ENCODE results near the gene WDR93. TPM values are rescaled to one million over a fixed set of nuclear protein-coding genes. Genes with fewer than 3 reads are reported as not detected.
"Not testable (repeated sequence)": the region's sequence is repeated elsewhere in the genome, so short reads cannot be mapped to it uniquely, and the experiment has no call there.

The WDR93 gene
- total RNA-seq, 1 experiment from 2014 or later, result not detected

GRCh38 chr15:89785774-89786140 is 95.1 kb downstream of the WDR93 start:
- no peaks in the 10 kb centered on the region for H3K4me1 ChIP-seq
- H3K27ac ChIP-seq, result no peak overlapping the region
- H3K9me3 ChIP-seq (replicated peaks), result peaks cover 7% of the 10 kb centered on the region; the same call in 1 of the 2 replicates
- no peaks in the 10 kb centered on the region for H3K36me3 ChIP-seq
- H3K27me3 ChIP-seq, result 0 out of 2 replicates have a peak, but pooled peaks cover 3% of the 10 kb centered on the region
- DNase-seq, result no peak
- no peak overlapping the region for H3K4me3 ChIP-seq

DNA sequence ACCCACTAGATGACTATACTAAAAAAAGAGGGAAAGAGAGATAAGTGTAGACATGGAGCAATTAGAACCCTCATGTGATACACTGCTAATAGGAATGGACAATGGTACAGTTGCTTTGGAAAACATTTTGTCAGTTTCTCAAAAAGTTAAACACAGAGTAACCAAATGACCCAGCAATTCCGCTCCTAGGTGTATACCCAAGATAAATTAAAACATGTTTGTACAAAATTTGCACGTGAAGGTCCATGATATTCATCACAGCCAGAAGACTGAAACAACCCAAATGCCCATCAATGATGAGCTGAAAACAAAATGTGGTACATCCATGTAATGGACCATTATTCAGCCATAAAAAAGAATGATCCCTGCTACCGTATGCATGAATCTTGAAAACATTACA is 97.3 kb downstream of the WDR93 start:
- H3K27me3 ChIP-seq, result no peaks in the 10 kb centered on the region
- no peak for DNase-seq
- H3K4me3 ChIP-seq, result no peak overlapping the region
- no peaks in the 10 kb centered on the region for H3K4me1 ChIP-seq
- H3K27ac ChIP-seq, result no peak overlapping the region
- peaks cover 7% of the 10 kb centered on the region; the same call in 1 of the 2 replicates for H3K9me3 ChIP-seq (replicated peaks)
- H3K36me3 ChIP-seq, result no peaks in the 10 kb centered on the region

DNA sequence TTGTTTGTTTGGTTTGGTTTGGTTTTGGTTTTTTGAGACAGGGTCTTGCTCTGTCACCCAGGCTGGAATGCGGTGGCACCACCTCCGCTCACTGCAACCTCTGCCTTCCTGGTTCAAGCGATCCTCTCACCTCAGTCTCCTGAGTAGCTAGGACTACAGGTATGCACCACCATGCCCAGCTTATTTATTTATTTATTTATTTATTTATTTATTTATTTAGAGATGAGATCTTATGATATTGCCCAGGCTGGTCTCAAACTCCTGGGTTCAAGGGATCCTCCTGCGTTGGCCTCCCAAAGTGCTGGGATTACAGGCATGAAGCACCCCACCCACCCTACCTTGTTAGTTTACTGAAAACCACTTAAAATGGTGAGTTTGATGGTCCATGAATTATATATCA is 98.0 kb downstream of the WDR93 start:
- not testable (repeated sequence) for H3K27ac ChIP-seq; H3K27me3 ChIP-seq; H3K4me1 ChIP-seq; H3K36me3 ChIP-seq; H3K4me3 ChIP-seq; H3K9me3 ChIP-seq (replicated peaks); DNase-seq

GRCh38 chr15:89790206-89790605 is 99.6 kb downstream of the WDR93 start:
- DNase-seq, result no peak
- Histone ChIP-seq H3K9me3 (replicated peaks) (peaks cover 7% of the 10 kb centered on the region; the same call in 1 of the 2 replicates), H3K4me3 (no peak overlapping the region), H3K27me3 (no peaks in the 10 kb centered on the region), H3K27ac (no peak overlapping the region), H3K36me3 (no peaks in the 10 kb centered on the region), H3K4me1 (no peaks in the 10 kb centered on the region)

DNA sequence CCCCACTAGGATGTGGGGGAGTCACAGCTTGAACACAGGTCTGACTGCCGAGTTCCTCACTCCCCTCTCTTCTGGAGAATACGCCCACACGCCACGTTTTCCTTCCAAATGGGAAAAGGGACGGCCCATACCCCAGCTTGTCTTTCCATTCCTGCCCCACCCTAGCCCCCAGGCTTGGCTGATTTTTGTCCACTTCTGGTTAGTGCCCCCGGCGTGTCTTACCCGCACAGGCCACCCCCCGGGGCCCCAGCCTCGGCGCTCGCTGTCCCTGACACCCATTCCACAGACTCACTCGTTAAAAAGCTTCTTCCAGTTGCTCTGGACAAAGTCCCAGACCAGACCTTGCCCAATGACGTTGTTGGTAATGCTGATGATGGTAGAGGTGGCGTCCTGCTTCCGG is 100.0 kb downstream of the WDR93 start:
- no peak for DNase-seq
- Histone ChIP-seq H3K4me1 (no peaks in the 10 kb centered on the region), H3K4me3 (no peak overlapping the region), H3K9me3 (replicated peaks) (peaks cover 7% of the 10 kb centered on the region; the same call in 1 of the 2 replicates), H3K36me3 (no peaks in the 10 kb centered on the region), H3K27ac (no peak overlapping the region), H3K27me3 (no peaks in the 10 kb centered on the region)

- H3K4me3 ChIP-seq, result no peak overlapping the region
- H3K4me1 ChIP-seq, result no peaks in the 10 kb centered on the region
- no peaks in the 10 kb centered on the region for H3K36me3 ChIP-seq
- peaks cover 7% of the 10 kb centered on the region; the same call in 1 of the 2 replicates for H3K9me3 ChIP-seq (replicated peaks)
- H3K27me3 ChIP-seq, result no peaks in the 10 kb centered on the region
- DNase-seq, result no peak
- H3K27ac ChIP-seq, result no peak overlapping the region
Measured at GRCh38 chr15:89792106-89792805, 101.6 kb downstream of the WDR93 start.

Other genes starting within 250 kb of the WDR93 start
- not detected in 2 replicates for gene RHCG, start 194.2 kb upstream of the WDR93 start, total RNA-seq (2014; rRNA removed; shearing (Covaris generic))
- gene TICRR, start 115.3 kb upstream of the WDR93 start, total RNA-seq (2014; rRNA removed; shearing (Covaris generic)), result 24.9 and 27.2 TPM in 2 replicates
- gene KIF7, start 35.3 kb upstream of the WDR93 start, total RNA-seq (2014; rRNA removed; shearing (Covaris generic)), result 5.0 TPM in 2 replicates
- gene PLIN1, start 11.4 kb upstream of the WDR93 start, total RNA-seq (2014; rRNA removed; shearing (Covaris generic)), result not detected in 2 replicates
- 1.4 and 2.0 TPM in 2 replicates for gene PEX11A, start 57 bp upstream of the WDR93 start, total RNA-seq (2014; rRNA removed; shearing (Covaris generic))
- gene MESP1, start 60.4 kb downstream of the WDR93 start, total RNA-seq (2014; rRNA removed; shearing (Covaris generic)), result not detected in 2 replicates
- gene MESP2, start 85.5 kb downstream of the WDR93 start, total RNA-seq (2014; rRNA removed; shearing (Covaris generic)), result not detected in 2 replicates
- gene ANPEP, start 124.0 kb downstream of the WDR93 start, total RNA-seq (2014; rRNA removed; shearing (Covaris generic)), result 0.28 and 0.77 TPM in 2 replicates
- 46.1 and 53.4 TPM in 2 replicates for gene AP3S2, start 203.2 kb downstream of the WDR93 start, total RNA-seq (2014; rRNA removed; shearing (Covaris generic))
- gene ARPIN, start 222.1 kb downstream of the WDR93 start, total RNA-seq (2014; rRNA removed; shearing (Covaris generic)), result 2.4 and 2.8 TPM in 2 replicates

Measured in SJCRH30 (cell line).